ENCODE data around the gene REXO1. TPM values are rescaled to one million over a fixed set of nuclear protein-coding genes. Genes with fewer than 3 reads are reported as not detected.

The REXO1 gene
- total and polyA plus RNA-seq, 2 of the 13 experiments (the other 11 are each of a cell fraction or from before 2014, with no cell fraction given): 5.0 to 11.2 TPM

- no peak for TF ChIP-seq ZSCAN5A (CRISPR knock-in tag; IDR thresholded peaks at IDR 0.05; ENCODE audit: borderline replicate concordance)
- no peak for TF ChIP-seq ZNF790 (CRISPR knock-in tag; IDR thresholded peaks at IDR 0.05; ENCODE audit: borderline replicate concordance)
- 0 out of 2 replicates have a peak, but pooled peaks have one; percentile 31 for TF ChIP-seq SMC3 (IDR thresholded peaks at IDR 0.05; ENCODE audit: low read length)
- no peak for TF ChIP-seq ZNF678 (CRISPR knock-in tag; IDR thresholded peaks at IDR 0.05)
- TF ChIP-seq MLLT10 (CRISPR knock-in tag; IDR thresholded peaks at IDR 0.05): no peak
- TF ChIP-seq XRCC5 (optimal IDR thresholded peaks at IDR 0.05; ENCODE audit: low read length): peak; percentile 74
- TF ChIP-seq ZBTB7A (CRISPR knock-in tag; IDR thresholded peaks at IDR 0.05): 0 out of 2 replicates have a peak, but pooled peaks have one; percentile 23
- TF ChIP-seq MYPOP (CRISPR knock-in tag; IDR thresholded peaks at IDR 0.05): no peak
- TF ChIP-seq HNRNPLL (IDR thresholded peaks at IDR 0.05; ENCODE audit: low read depth, low read length, poor library complexity, severe bottlenecking): peak; percentile 41
- no peak for TF ChIP-seq E2F5 (CRISPR knock-in tag; conservative IDR thresholded peaks at IDR 0.05)
- no peak for TF ChIP-seq NKX3-1 (CRISPR knock-in tag; IDR thresholded peaks at IDR 0.05)
- peak; percentile 38 for TF ChIP-seq RBM22 (optimal IDR thresholded peaks at IDR 0.05; ENCODE audit: low read length)
- TF ChIP-seq SALL1 (CRISPR knock-in tag; IDR thresholded peaks at IDR 0.05): peak; percentile 25; the same call in 1 of the 2 replicates
- TF ChIP-seq TFAP4 (IDR thresholded peaks at IDR 0.05; ENCODE audit: borderline replicate concordance, low read depth): peak; percentile 46; the same call in 1 of the 2 replicates
- no peak for TF ChIP-seq ZNF333 (CRISPR knock-in tag; IDR thresholded peaks at IDR 0.05; ENCODE audit: borderline replicate concordance)
- no peak for TF ChIP-seq KLF13 (CRISPR knock-in tag; IDR thresholded peaks at IDR 0.05)
- peak; percentile 95 for TF ChIP-seq CTCF (CRISPR knock-in tag; IDR thresholded peaks at IDR 0.05)
- no peak for TF ChIP-seq ZNF670 (CRISPR knock-in tag; IDR thresholded peaks at IDR 0.05; ENCODE audit: borderline replicate concordance)
- peak; percentile 53 for TF ChIP-seq HNRNPK (IDR thresholded peaks at IDR 0.05; ENCODE audit: low read depth, low read length, poor library complexity, severe bottlenecking)
- no peak for TF ChIP-seq TBP (CRISPR knock-in tag; IDR thresholded peaks at IDR 0.05)
Measured at GRCh38 chr19:1825909-1826556, 22.2 kb downstream of the REXO1 start (continued).

Data from HepG2 (cell line).